ENCODE measurements around the gene DNAH2.

DNAH2 gene

GRCh38 chr17:7882068-7882467 is 164.5 kb downstream of the DNAH2 start:
- no peak for DNase-seq

GRCh38 chr17:7882629-7883028 is 165.1 kb downstream of the DNAH2 start:
- DNase-seq = no peak

All from suppressor macrophage treated with lipopolysaccharide for 4 hours (primary cell).